GM19238 (cell line): Measurements from ENCODE around the gene PCDHGB2.
"Not testable (repeated sequence)": the region's sequence is repeated elsewhere in the genome, so short reads cannot be mapped to it uniquely, and the experiment has no call there.

Experiments used
- DNase-seq: peaks from one replicate; pipeline ENCODE4 v3.0.0; 2011; ENCODE audit warnings: low spot score; ENCODE audit not compliant: insufficient read length

PCDHGB2 gene

DNA sequence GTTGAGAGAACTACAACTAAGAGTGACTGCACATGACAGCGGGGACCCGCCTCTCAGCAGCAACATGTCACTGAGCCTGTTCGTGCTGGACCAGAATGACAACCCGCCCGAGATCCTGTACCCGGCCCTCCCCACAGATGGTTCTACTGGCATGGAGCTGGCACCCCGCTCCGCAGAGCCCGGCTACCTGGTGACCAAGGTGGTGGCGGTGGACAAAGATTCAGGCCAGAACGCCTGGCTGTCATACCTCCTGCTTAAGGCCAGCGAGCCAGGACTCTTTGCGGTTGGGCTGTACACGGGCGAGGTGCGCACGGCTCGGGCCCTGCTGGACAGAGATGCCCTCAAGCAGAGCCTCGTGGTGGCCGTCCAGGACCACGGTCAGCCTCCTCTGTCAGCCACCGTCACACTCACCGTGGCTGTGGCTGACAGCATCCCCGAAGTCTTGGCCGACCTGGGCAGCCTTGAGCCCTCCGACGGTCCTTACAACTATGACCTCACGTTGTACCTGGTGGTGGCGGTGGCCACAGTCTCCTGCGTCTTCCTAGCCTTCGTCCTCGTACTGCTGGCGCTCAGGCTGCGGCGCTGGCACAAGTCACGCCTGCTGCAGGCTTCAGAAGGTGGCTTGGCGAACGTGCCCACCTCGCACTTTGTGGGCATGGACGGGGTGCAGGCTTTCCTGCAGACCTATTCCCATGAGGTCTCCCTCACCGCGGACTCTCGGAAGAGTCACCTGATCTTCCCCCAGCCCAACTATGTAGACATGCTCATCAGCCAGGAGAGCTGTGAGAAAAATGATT, 24.9 kb downstream of the PCDHGB2 start:
- no peak for DNase-seq

DNA sequence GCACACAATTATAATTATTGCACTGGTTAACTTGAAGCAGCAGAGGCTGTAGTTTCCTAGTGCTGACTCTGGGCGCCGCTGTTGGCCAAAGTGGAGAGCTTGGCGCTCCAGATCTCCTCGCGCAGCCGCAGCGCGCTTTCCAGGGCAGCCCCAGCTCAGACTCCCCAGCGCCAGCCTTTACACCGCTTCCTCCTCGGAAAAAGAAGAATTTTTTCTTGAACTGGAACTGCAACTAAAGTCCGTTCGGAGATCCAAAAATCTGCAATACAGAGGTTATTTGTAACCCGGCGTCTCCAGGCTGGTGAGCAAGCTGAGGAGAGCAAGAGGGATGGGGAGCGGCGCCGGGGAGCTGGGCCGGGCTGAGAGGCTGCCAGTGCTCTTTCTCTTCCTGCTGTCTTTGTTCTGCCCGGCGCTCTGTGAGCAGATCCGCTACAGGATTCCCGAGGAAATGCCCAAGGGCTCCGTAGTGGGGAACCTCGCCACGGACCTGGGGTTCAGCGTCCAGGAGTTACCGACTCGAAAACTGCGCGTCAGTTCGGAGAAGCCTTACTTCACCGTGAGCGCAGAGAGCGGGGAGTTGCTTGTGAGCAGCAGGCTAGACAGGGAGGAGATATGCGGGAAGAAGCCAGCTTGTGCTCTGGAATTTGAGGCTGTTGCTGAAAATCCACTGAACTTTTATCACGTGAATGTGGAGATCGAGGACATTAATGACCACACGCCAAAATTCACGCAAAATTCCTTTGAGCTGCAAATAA, 27.9 kb downstream of the PCDHGB2 start, which contains the start of gene PCDHGB4:
TSS of gene PCDHGB4 (plus strand) at position 142 of the 755 bp plus-strand sequence. CDS start at position 329, 187 bp downstream.
- not testable (repeated sequence) for DNase-seq

DNA sequence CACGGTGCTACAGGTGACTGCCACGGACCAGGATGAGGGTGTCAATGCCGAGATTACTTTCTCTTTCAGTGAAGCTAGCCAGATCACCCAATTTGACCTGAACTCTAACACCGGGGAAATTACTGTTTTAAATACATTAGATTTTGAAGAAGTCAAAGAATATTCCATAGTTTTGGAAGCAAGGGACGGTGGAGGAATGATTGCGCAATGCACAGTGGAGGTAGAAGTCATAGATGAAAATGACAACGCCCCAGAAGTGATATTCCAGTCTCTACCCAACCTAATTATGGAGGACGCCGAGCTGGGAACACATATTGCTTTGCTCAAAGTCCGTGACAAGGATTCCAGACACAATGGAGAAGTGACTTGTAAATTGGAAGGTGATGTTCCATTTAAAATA, 28.9 kb downstream of the PCDHGB2 start:
- DNase-seq = no peak

DNA sequence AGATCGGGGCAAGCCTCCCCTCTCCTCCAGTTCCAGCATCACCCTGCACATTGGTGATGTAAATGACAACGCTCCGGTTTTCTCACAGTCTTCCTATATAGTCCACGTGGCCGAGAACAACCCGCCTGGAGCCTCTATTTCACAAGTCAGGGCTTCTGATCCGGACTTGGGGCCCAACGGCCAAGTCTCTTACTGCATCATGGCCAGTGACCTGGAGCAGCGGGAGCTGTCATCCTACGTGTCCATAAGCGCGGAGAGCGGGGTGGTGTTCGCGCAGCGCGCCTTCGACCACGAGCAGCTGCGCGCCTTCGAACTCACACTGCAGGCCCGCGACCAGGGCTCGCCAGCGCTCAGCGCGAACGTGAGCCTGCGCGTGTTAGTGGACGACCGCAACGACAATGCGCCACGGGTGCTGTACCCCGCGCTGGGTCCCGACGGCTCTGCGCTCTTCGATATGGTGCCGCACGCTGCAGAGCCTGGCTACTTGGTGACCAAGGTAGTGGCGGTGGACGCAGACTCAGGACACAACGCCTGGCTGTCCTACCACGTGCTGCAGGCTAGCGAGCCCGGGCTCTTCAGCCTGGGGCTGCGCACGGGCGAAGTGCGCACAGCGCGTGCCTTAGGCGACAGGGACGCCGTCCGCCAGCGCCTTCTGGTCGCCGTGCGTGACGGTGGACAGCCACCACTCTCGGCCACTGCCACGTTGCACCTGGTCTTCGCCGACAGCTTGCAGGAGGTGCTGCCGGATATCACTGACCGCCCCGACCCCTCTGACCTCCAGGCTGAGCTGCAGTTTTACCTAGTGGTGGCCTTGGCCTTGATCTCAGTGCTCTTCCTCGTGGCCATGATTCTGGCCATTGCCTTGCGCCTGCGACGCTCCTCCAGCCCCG, 29.6 kb downstream of the PCDHGB2 start:
- no peak for DNase-seq

DNA sequence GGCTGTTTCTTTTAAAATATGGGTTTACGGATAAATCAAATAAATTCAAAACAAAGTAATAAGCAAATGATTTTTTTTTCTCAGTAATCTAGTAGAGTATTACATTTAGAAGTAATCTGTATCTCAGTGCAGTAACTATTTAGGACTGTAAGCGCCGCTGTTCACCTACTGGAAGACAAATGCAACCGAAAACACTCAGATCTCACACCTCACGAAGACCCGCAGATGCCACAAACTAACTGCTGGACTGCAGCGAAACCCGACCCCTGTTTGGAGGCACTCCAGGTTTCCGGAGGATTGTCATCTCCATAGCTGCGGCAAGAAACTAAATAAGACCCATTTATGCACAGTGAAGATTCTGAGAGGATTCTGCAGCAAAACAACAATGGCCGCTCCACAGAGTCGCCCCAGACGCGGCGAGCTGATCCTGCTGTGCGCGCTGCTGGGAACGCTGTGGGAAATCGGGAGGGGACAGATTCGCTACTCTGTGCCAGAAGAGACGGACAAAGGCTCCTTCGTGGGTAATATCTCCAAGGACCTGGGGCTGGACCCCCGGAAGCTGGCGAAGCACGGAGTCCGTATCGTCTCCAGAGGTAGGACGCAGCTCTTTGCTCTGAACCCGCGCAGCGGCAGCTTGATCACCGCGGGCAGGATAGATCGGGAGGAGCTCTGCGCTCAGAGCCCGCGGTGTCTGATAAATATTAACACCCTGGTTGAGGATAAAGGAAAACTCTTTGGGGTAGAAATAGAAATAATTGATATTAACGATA, 32.8 kb downstream of the PCDHGB2 start, which contains the start of gene PCDHGA8:
TSS of gene PCDHGA8 (plus strand) at position 205 of the 770 bp plus-strand sequence. CDS start at position 386, 181 bp downstream.
- DNase-seq = no peak

DNA sequence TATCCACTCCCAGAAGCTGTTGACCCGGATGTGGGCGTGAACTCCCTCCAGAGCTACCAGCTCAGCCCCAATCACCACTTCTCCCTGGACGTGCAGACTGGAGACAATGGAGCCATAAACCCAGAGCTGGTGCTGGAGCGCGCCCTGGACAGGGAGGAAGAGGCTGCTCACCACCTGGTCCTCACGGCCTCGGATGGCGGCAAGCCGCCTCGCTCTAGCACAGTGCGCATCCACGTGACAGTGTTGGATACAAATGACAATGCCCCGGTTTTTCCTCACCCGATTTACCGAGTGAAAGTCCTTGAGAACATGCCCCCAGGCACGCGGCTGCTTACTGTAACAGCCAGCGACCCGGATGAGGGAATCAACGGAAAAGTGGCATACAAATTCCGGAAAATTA, 33.5 kb downstream of the PCDHGB2 start:
- no peak for DNase-seq

DNA sequence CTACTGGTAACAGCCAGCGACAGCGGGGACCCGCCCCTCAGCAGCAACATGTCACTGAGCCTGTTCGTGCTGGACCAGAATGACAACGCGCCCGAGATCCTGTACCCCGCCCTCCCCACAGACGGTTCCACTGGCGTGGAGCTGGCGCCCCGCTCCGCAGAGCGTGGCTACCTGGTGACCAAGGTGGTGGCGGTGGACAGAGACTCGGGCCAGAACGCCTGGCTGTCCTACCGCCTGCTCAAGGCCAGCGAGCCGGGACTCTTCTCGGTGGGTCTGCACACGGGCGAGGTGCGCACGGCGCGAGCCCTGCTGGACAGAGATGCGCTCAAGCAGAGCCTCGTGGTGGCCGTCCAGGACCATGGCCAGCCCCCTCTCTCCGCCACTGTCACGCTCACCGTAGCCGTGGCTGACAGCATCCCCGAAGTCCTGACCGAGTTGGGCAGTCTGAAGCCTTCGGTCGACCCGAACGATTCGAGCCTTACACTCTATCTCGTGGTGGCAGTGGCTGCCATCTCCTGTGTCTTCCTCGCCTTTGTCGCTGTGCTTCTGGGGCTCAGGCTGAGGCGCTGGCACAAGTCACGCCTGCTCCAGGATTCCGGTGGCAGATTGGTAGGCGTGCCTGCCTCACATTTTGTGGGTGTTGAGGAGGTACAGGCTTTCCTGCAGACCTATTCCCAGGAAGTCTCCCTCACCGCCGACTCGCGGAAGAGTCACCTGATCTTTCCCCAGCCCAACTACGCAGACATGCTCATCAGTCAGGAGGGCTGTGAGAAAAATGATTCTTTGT, 34.8 kb downstream of the PCDHGB2 start:
- DNase-seq = not testable (repeated sequence)

DNA sequence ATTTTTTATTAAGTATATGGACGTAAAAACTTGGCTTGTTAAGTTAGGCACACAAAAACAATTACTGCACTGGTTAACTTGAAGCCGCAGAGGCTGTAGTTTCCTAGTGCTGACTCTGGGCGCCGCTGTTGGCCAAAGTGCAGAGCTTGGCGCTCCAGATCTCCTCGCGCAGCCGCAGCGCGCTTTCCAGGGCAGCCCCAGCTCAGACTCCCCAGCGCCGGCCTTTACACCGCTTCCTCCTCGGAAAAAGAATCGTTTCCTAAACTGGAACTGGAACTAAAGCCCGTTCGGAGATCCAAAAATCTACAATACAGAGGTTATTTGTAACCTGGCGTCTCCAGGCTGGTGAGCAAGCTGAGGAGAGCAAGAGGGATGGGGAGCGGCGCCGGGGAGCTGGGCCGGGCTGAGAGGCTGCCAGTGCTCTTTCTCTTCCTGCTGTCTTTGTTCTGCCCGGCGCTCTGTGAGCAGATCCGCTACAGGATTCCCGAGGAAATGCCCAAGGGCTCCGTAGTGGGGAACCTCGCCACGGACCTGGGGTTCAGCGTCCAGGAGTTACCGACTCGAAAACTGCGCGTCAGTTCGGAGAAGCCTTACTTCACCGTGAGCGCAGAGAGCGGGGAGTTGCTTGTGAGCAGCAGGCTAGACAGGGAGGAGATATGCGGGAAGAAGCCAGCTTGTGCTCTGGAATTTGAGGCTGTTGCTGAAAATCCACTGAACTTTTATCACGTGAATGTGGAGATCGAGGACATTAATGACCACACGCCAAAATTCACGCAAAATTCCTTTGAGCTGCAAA, 38.2 kb downstream of the PCDHGB2 start, which contains the start of gene PCDHGB5:
TSS of gene PCDHGB5 (plus strand) at position 192 of the 796 bp plus-strand sequence. CDS start at position 373, 181 bp downstream.
- peak; percentile 23 for DNase-seq

DNA sequence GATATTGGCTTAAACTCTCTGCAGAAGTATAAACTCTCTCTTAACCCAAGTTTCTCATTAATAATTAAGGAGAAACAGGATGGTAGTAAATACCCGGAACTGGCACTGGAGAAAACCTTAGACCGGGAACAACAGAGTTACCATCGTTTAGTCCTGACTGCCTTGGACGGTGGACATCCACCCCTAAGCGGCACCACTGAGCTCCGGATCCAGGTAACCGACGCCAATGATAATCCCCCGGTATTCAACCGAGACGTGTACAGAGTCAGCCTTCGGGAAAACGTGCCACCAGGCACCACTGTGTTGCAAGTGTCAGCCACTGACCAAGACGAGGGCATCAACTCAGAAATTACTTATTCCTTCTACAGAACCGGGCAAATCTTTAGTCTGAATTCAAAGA, 38.8 kb downstream of the PCDHGB2 start:
- no peak for DNase-seq

DNA sequence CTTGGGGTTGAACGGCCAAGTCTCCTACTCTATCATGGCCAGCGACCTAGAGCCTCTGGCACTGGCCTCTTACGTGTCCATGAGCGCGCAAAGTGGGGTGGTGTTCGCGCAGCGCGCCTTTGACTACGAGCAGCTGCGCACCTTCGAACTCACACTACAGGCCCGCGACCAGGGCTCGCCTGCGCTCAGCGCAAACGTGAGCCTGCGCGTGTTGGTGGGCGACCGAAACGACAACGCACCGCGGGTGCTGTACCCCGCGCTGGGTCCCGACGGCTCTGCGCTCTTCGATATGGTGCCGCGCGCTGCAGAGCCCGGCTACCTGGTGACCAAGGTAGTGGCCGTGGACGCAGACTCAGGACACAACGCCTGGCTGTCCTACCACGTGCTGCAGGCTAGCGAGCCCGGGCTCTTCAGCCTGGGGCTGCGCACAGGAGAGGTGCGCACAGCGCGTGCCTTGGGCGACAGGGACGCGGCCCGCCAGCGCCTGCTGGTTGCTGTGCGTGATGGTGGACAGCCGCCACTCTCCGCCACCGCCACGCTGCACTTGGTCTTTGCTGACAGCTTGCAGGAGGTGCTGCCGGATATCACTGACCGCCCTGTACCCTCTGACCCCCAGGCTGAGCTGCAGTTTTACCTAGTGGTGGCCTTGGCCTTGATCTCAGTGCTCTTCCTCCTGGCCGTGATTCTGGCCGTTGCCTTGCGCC, 39.9 kb downstream of the PCDHGB2 start:
- DNase-seq = no peak

DNA sequence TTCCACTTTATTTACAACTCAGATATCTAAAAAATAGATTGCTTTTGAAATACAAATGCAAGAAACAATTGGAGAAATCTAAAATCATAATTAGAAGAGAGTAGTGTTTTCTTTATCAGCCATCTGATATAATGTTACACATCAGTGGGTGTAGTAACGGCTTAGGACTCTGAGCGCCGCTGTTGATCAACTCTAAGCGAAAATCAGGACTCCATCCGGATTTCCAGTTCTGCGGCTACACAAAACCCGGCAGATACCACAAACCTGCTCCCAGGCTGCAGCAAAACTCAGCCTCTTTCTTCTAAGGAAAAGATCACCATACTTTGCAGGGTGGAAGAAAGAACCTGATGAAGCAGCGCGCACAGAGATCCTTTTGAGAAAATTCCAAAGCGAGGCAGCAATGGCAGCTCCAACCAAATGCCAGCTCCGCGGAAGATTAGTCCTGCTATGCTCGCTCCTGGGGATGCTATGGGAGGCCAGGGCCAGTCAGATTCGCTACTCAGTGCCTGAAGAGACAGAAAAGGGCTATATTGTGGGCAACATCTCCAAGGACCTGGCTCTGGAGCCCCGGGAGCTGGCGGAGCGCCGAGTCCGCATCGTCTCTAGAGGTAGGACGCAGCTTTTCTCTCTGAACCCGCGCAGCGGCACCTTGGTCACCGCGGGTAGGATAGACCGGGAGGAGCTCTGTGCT, 42.9 kb downstream of the PCDHGB2 start, which contains the start of gene PCDHGA9:
TSS of gene PCDHGA9 (plus strand) at position 226 of the 691 bp plus-strand sequence. CDS start at position 401, 175 bp downstream.
- no peak for DNase-seq

DNA sequence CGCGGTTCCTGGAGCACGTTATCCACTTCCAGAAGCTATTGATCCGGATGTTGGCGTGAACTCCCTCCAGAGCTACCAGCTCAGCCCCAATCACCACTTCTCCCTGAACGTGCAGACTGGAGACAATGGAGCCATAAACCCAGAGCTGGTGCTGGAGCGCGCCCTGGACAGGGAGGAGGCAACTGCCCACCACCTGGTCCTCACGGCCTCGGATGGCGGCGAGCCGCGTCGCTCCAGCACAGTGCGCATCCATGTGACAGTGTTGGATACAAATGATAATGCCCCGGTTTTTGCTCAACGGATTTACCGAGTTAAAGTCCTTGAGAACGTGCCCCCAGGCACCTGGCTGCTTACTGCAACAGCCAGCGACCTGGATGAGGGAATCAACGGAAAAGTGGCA, 43.6 kb downstream of the PCDHGB2 start:
- no peak for DNase-seq

DNA sequence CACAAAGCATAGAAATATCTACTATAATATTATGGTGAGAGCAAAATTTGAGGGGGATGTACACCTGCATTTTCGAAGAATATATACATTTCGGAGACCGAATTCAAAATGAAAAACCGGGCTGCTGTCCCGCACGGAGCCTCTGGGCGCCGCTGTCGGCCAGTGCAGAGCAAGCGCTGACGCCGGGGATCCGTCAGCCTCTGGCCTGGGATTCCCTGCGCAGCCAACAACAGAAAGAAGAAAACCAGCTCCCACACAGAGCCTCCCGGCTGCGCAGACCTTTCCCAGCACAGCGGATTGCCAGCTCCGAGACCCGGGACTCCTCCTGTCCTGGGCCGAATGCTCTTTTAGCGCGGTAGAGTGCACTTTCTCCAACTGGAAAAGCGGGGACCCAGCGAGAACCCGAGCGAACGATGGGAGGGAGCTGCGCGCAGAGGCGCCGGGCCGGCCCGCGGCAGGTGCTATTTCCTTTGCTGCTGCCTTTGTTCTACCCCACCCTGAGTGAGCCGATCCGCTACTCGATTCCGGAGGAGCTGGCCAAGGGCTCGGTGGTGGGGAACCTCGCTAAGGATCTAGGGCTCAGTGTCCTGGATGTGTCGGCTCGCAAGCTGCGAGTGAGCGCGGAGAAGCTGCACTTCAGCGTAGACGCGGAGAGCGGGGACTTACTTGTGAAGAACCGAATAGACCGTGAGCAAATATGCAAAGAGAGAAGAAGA, 48.2 kb downstream of the PCDHGB2 start, which contains the start of gene PCDHGB6:
TSS of gene PCDHGB6 (plus strand) at position 232 of the 716 bp plus-strand sequence. CDS start at position 414, 182 bp downstream.
- not testable (repeated sequence) for DNase-seq

DNA sequence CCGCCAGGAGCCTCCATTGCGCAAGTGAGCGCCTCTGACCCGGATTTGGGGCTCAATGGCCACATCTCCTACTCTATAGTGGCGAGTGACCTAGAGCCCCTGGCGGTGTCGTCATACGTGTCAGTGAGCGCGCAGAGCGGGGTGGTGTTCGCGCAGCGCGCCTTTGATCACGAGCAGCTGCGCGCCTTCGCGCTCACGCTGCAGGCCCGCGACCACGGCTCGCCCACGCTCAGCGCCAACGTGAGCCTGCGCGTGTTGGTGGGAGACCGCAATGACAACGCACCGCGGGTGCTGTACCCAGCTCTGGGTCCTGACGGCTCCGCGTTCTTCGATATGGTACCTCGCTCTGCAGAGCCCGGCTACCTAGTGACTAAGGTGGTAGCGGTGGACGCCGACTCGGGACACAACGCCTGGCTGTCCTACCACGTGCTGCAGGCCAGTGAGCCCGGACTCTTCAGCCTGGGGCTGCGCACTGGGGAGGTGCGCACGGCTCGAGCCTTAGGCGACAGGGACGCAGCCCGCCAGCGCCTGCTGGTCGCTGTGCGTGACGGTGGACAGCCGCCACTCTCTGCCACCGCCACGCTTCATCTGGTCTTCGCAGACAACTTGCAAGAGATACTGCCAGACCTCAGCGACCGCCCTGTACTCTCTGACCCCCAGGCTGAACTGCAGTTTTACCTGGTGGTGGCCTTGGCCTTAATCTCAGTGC, 50.0 kb downstream of the PCDHGB2 start:
- DNase-seq = no peak

DNA sequence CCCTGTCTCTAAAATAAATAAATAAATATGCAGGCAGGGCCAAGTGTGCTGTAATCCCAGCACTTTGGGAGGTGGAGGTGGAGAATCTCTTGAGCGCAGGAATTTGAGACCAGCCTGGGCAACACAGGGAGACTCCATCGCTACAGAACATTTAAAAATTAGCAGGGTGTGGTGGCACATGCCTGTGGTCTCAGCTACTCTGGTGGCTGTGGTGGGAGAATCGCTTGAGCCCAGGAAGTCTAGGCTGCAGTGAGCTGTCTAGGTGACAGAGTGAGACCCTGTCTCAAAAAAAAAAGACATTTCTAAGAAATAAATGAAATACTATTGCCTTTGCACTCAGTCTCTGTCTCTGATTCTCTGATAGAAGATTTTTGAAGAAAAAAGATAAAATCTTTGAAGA, 51.8 kb downstream of the PCDHGB2 start:
- DNase-seq = no peak
